ENCODE measurements around the gene COLQ.

The COLQ gene

GRCh38 chr3:15451216-15452113 lies 70.0 kb downstream of the COLQ start:
- FAIRE-seq (no peak), DNase-seq (ENCODE audit: insufficient read length, low spot score) (no peak)
- TF ChIP-seq POLR2A (IDR thresholded peaks at IDR 0.05; ENCODE audit: low read depth, low read length): no peak

DNA sequence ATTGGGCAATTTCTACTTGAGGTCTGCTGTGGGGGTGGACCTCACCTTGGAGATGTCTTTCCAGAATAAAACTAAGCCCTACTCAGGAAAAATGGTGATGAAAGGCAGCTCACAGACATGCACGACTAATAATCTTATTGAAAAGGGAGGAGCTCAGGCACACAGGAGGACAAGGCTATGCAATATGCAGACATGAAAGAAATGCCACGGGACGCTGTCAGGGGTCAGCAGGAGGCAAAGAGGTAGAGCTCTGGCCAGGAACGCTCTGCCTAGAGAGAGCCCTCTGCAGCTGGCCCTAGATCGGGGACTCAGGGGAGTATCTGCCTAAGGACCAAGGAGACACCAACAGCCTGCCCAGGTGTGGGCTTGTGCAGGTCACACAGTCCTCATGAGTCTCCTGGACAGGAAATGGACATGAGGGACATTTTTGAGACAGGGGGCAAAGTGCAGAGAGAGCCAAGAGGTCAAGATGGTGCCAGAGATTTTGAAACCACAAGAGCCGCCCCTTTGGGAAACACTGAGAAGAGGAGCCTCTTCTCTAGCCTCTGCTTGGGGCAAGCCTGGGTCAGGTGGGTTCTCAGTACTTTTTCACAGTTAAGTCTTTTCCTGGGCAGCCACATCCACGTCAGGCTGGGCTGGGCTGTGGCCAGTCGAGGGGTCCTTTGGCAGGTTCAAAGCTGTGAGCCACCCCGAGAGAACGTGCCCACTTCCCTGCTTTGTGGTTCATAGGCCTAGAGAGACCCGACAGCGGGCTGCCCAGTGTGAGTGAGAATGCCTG lies 70.9 kb downstream of the COLQ start:
- DNase-seq (ENCODE audit: insufficient read length, low spot score) (no peak), FAIRE-seq (no peak)
- no peak for TF ChIP-seq POLR2A (IDR thresholded peaks at IDR 0.05; ENCODE audit: low read depth, low read length)

DNA sequence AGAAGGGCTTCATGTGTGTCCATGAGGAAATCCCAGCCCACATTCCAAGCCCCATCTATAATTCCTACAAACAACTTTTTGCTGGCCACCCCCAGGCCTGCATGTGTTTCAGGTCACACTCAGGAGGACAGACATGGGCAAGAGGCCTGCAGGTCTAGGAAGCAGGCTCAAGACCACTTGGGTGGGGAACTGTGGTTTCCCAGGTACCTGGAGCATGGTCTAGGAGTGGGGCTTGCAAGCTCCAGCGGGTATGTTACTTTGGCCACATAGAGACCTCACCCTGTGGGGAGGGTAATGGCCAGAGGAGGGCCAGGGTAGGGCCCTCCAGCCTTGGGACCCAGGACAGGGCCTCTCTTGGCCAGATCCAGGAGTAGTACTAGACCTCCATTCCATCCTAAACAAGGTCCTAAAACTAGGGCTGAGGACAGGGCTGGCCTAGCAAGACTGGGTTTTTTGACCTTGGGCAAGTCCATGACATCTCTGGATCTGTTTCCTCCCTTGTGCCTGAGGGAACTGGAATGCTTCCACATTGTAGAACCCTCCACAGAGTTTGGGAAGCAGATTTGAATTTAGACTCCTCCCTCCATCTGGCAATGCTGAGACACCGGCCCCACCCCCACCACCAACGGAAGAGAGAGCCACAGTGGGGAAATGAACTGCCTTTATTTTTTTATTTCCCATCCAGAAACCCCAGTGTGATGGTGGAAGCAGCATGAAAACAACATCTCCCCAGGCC lies 71.8 kb downstream of the COLQ start:
- DNase-seq (ENCODE audit: insufficient read length, low spot score) (no peak), FAIRE-seq (no peak)
- no peak for TF ChIP-seq POLR2A (IDR thresholded peaks at IDR 0.05; ENCODE audit: low read depth, low read length)

- TF ChIP-seq POLR2A (IDR thresholded peaks at IDR 0.05; ENCODE audit: low read depth, low read length): no peak
- FAIRE-seq (no peak), DNase-seq (ENCODE audit: insufficient read length, low spot score) (no peak)
Measured at GRCh38 chr3:15443826-15444524, 77.5 kb downstream of the COLQ start.

DNA sequence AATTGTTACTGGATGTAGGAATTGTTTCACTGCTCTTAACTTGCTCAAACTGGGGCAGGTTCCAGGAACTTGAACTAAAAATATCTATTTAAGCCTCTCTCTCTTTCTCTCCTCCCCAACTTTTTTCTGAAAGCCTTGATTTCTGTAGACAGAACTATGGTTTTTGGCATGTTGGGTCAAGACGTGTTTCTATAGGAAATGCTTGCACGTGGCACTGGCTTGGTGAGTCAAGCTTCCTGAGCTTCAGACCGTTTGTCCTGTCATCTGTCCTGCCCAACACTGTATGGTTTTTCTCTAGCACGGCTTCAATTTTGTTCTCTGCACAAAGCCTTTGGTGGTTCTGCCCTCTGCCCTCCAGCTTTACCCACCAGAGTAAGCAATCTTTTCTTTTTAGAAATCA lies 80.6 kb downstream of the COLQ start:
- DNase-seq (ENCODE audit: insufficient read length, low spot score) (no peak), FAIRE-seq (no peak)
- no peak for TF ChIP-seq POLR2A (IDR thresholded peaks at IDR 0.05; ENCODE audit: low read depth, low read length)

- DNase-seq (ENCODE audit: insufficient read length, low spot score) (no peak), FAIRE-seq (no peak)
- no peak for TF ChIP-seq POLR2A (IDR thresholded peaks at IDR 0.05; ENCODE audit: low read depth, low read length)
Measured at GRCh38 chr3:15439476-15439875, 82.0 kb downstream of the COLQ start.

DNA sequence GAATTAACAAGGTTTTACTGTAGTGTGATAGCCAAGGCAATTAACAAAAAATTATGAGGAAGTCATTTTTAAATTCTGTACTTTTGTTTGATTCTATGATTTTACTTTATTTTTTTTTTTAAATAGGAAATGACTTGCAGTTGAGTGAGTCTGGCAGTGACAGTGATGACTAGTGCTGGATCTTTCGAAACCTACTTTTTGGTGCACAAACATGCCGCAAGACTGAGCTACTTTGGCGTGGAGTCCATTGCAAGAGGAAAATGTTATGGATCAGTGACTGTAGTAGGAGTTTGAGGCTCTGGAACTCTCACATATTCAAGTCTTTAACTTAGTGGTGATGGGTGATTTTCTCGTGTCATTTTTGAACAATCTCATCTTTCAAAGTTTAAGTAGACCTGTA lies 82.5 kb downstream of the COLQ start:
- no peak for TF ChIP-seq POLR2A (IDR thresholded peaks at IDR 0.05; ENCODE audit: low read depth, low read length)
- no peak for DNase-seq (ENCODE audit: insufficient read length, low spot score)
- no peak for FAIRE-seq

DNA sequence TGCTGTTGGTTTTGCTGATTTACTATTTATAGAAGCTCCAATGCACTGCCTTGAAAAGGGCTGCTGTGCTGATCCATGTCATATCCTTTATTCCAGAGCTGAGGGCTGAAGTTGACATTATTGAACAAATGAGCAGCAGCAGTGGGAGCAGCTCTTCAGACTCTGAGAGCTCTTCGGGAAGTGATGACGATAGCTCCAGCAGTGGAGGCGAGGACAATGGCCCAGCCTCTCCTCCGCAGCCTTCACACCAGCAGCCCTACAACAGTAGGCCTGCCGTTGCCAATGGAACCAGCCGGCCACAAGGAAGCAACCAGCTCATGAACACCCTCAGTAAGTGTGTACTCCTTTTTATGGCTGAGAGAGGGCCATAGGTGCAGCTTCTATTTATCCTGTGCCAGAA lies 85.3 kb downstream of the COLQ start:
- DNase-seq (ENCODE audit: insufficient read length, low spot score) (no peak), FAIRE-seq (no peak)
- no peak for TF ChIP-seq POLR2A (IDR thresholded peaks at IDR 0.05; ENCODE audit: low read depth, low read length)

GRCh38 chr3:15434756-15435155 lies 86.8 kb downstream of the COLQ start:
- TF ChIP-seq POLR2A (IDR thresholded peaks at IDR 0.05; ENCODE audit: low read depth, low read length): no peak
- no peak for FAIRE-seq
- DNase-seq (ENCODE audit: insufficient read length, low spot score): no peak

DNA sequence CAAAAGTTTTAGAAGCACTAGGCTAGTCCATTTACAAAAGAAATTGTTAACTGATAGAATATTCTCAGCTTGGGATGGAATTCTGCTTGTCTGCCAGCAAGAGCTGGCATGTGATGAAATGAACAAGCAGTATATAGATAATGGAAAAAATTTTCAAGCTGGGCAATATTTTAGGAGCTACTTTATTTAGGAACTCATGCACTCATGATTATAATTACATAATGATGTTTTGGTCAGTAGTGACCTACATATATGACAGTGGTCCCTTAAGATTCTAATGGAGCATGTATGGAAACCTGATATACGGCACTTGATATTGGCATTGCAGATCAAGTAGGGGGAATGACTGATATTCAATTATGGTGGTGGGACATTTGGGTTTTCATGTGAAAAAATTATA lies 88.0 kb downstream of the COLQ start:
- no peak for TF ChIP-seq POLR2A (IDR thresholded peaks at IDR 0.05; ENCODE audit: low read depth, low read length)
- DNase-seq (ENCODE audit: insufficient read length, low spot score): no peak
- FAIRE-seq: no peak

GRCh38 chr3:15431256-15431837 lies 90.2 kb downstream of the COLQ start:
- no peak for FAIRE-seq
- TF ChIP-seq POLR2A (IDR thresholded peaks at IDR 0.05; ENCODE audit: low read depth, low read length): no peak

GRCh38 chr3:15430624-15431023 lies 90.9 kb downstream of the COLQ start:
- no peak for FAIRE-seq
- DNase-seq (ENCODE audit: insufficient read length, low spot score): no peak
- TF ChIP-seq POLR2A (IDR thresholded peaks at IDR 0.05; ENCODE audit: low read depth, low read length): no peak

More at GRCh38 chr3:15431256-15431837, 90.2 kb downstream of the COLQ start:
- no peak for DNase-seq (ENCODE audit: insufficient read length, low spot score)

GRCh38 chr3:15429080-15429479 lies 92.4 kb downstream of the COLQ start:
- FAIRE-seq: no peak
- no peak for DNase-seq (ENCODE audit: insufficient read length, low spot score)
- no peak for TF ChIP-seq POLR2A (IDR thresholded peaks at IDR 0.05; ENCODE audit: low read depth, low read length)

Data from H54 (cell line).